Activated T-cell treated with anti-CD3 and anti-CD28 coated beads, Interleukin-2, amount 50 U/mL, for 4 hours (primary cell): Measurements from ENCODE around the gene MYLK4. TPM values are rescaled to one million over a fixed set of nuclear protein-coding genes. Genes with fewer than 3 reads are reported as not detected.

ENCODE experiments used
- ATAC-seq, 2 donors: fragments of 200-7000 bp; cut with Tn5 transposase; one replicate each; pipeline ENCODE4 v1.10.0; 2021
- DNase-seq: peaks from one replicate; pipeline ENCODE4 v3.0.0-alpha.2; 2020
- H3K27me3 Mint-ChIP-seq: one replicate; pipeline ENCODE4 v1.8.0; 2021; ENCODE audit warnings: low read depth, mixed read lengths
- H3K36me3 Mint-ChIP-seq: one replicate; pipeline ENCODE4 v1.8.0; 2022; ENCODE audit warnings: mixed read lengths; ENCODE audit not compliant: insufficient read depth
- H3K4me1 Mint-ChIP-seq: one replicate; pipeline ENCODE4 v1.8.0; 2021; ENCODE audit warnings: low read depth, mixed read lengths
- H3K4me3 Mint-ChIP-seq: one replicate; pipeline ENCODE4 v1.8.0; 2021; ENCODE audit warnings: mild to moderate bottlenecking, moderate library complexity, mixed read lengths
- H3K9me3 Mint-ChIP-seq: one replicate; pipeline ENCODE4 v1.8.0; 2021; ENCODE audit warnings: mixed read lengths
- total RNA-seq, 3 donors: library from RNA; stranded (reverse); gene quantifications; one replicate each; pipeline ENCODE4 v1.2.1, GENCODE V29; 2021

MYLK4 gene
- total RNA-seq, 3 donors from 2014 or later, result 0.08 to 0.18 (median 0.11) TPM

- Mint-ChIP-seq H3K36me3 (peaks cover 2% of the 10 kb centered on the region), H3K4me1 (no peaks in the 10 kb centered on the region), H3K9me3 (peaks cover 4% of the 10 kb centered on the region), H3K4me3 (no peak overlapping the region), H3K27me3 (peaks cover 6% of the 10 kb centered on the region)
- ATAC-seq (no peak), DNase-seq (no peak)
These were observed 45.5 kb downstream of the MYLK4 start for GRCh38 chr6:2705256-2705655.

- H3K4me1 Mint-ChIP-seq, result no peaks in the 10 kb centered on the region
- no peaks in the 10 kb centered on the region for H3K36me3 Mint-ChIP-seq
- no peak overlapping the region for H3K4me3 Mint-ChIP-seq
- ATAC-seq (no peak), DNase-seq (no peak)
- no peaks in the 10 kb centered on the region for H3K9me3 Mint-ChIP-seq
- peaks cover 10% of the 10 kb centered on the region for H3K27me3 Mint-ChIP-seq
These were observed 53.4 kb downstream of the MYLK4 start for GRCh38 chr6:2697291-2697690.

- Mint-ChIP-seq H3K4me1 (no peaks in the 10 kb centered on the region), H3K4me3 (no peak overlapping the region), H3K27me3 (peaks cover 10% of the 10 kb centered on the region), H3K36me3 (no peaks in the 10 kb centered on the region), H3K9me3 (no peaks in the 10 kb centered on the region)
- DNase-seq, result no peak
- ATAC-seq, result no peak
These were observed 55.1 kb downstream of the MYLK4 start for GRCh38 chr6:2695454-2696095.

GRCh38 chr6:2693231-2693630 lies 57.5 kb downstream of the MYLK4 start:
- Mint-ChIP-seq H3K4me1 (no peaks in the 10 kb centered on the region), H3K36me3 (no peaks in the 10 kb centered on the region), H3K9me3 (no peaks in the 10 kb centered on the region), H3K4me3 (no peak overlapping the region), H3K27me3 (no peaks in the 10 kb centered on the region)
- no peak for ATAC-seq
- no peak for DNase-seq

- H3K4me1 Mint-ChIP-seq, result no peaks in the 10 kb centered on the region
- H3K36me3 Mint-ChIP-seq, result peaks cover 1% of the 10 kb centered on the region
- no peak overlapping the region for H3K4me3 Mint-ChIP-seq
- no peaks in the 10 kb centered on the region for H3K27me3 Mint-ChIP-seq
- H3K9me3 Mint-ChIP-seq, result no peaks in the 10 kb centered on the region
- ATAC-seq (no peak), DNase-seq (no peak)
These were observed 62.2 kb downstream of the MYLK4 start for GRCh38 chr6:2688401-2689064.

GRCh38 chr6:2687456-2687855 lies 63.3 kb downstream of the MYLK4 start:
- Mint-ChIP-seq H3K36me3 (peaks cover 1% of the 10 kb centered on the region), H3K4me3 (no peak overlapping the region), H3K27me3 (no peaks in the 10 kb centered on the region), H3K9me3 (no peaks in the 10 kb centered on the region), H3K4me1 (no peaks in the 10 kb centered on the region)
- no peak for ATAC-seq
- DNase-seq, result no peak

- peaks cover 1% of the 10 kb centered on the region for H3K36me3 Mint-ChIP-seq
- H3K9me3 Mint-ChIP-seq, result no peaks in the 10 kb centered on the region
- H3K4me3 Mint-ChIP-seq, result no peak overlapping the region
- ATAC-seq (no peak), DNase-seq (no peak)
- H3K4me1 Mint-ChIP-seq, result no peaks in the 10 kb centered on the region
- no peaks in the 10 kb centered on the region for H3K27me3 Mint-ChIP-seq
These were observed 64.2 kb downstream of the MYLK4 start for GRCh38 chr6:2686515-2686914.

GRCh38 chr6:2684766-2685754 lies 65.7 kb downstream of the MYLK4 start:
- H3K27me3 Mint-ChIP-seq, result no peaks in the 10 kb centered on the region
- H3K4me3 Mint-ChIP-seq, result no peak overlapping the region
- H3K36me3 Mint-ChIP-seq, result peaks cover 1% of the 10 kb centered on the region
- ATAC-seq, result no peak
- H3K9me3 Mint-ChIP-seq, result no peaks in the 10 kb centered on the region
- no peak for DNase-seq
- H3K4me1 Mint-ChIP-seq, result no peaks in the 10 kb centered on the region

- H3K9me3 Mint-ChIP-seq, result no peaks in the 10 kb centered on the region
- ATAC-seq (no peak), DNase-seq (no peak)
- peaks cover 1% of the 10 kb centered on the region for H3K36me3 Mint-ChIP-seq
- no peak overlapping the region for H3K4me3 Mint-ChIP-seq
- no peaks in the 10 kb centered on the region for H3K4me1 Mint-ChIP-seq
- no peaks in the 10 kb centered on the region for H3K27me3 Mint-ChIP-seq
These were observed 66.5 kb downstream of the MYLK4 start for GRCh38 chr6:2684103-2684749.

- no peak for ATAC-seq
- no peaks in the 10 kb centered on the region for H3K27me3 Mint-ChIP-seq
- H3K36me3 Mint-ChIP-seq, result peaks cover 1% of the 10 kb centered on the region
- no peaks in the 10 kb centered on the region for H3K4me1 Mint-ChIP-seq
- no peaks in the 10 kb centered on the region for H3K9me3 Mint-ChIP-seq
- H3K4me3 Mint-ChIP-seq, result no peak overlapping the region
- no peak for DNase-seq
These were observed 70.3 kb downstream of the MYLK4 start for GRCh38 chr6:2680264-2680922.

- no peaks in the 10 kb centered on the region for H3K4me1 Mint-ChIP-seq
- no peaks in the 10 kb centered on the region for H3K9me3 Mint-ChIP-seq
- no peaks in the 10 kb centered on the region for H3K36me3 Mint-ChIP-seq
- no peaks in the 10 kb centered on the region for H3K27me3 Mint-ChIP-seq
- DNase-seq (no peak), ATAC-seq (no peak)
- no peak overlapping the region for H3K4me3 Mint-ChIP-seq
These were observed 73.6 kb downstream of the MYLK4 start for GRCh38 chr6:2677080-2677593.

- H3K9me3 Mint-ChIP-seq, result no peaks in the 10 kb centered on the region
- no peaks in the 10 kb centered on the region for H3K4me1 Mint-ChIP-seq
- DNase-seq, result no peak
- no peak overlapping the region for H3K4me3 Mint-ChIP-seq
- no peak for ATAC-seq
- no peaks in the 10 kb centered on the region for H3K36me3 Mint-ChIP-seq
- no peaks in the 10 kb centered on the region for H3K27me3 Mint-ChIP-seq
These were observed 74.7 kb downstream of the MYLK4 start for GRCh38 chr6:2676048-2676447.

- Mint-ChIP-seq H3K4me1 (no peaks in the 10 kb centered on the region), H3K36me3 (no peaks in the 10 kb centered on the region), H3K4me3 (no peak overlapping the region), H3K9me3 (no peaks in the 10 kb centered on the region), H3K27me3 (no peaks in the 10 kb centered on the region)
- ATAC-seq, result no peak
- no peak for DNase-seq
These were observed 75.9 kb downstream of the MYLK4 start for GRCh38 chr6:2674857-2675256.
